Testis (tissue), 2 donors: ENCODE measurements around the gene HMGN4.

Experiments
- POLR2A ChIP-seq: fragments of 450-650 bp; IDR thresholded peaks from one replicate; pipeline ENCODE4 v1.6.1; 2017; ENCODE audit warnings: antibody characterized with exemption, mild to moderate bottlenecking, moderate library complexity
- TF ChIP-seq, protein P1 (sequence below), 3 experiments: fragments of 450-650 bp in 2 of 3; fragments of 200-600 bp in 1 of 3; sonication (generic) in 1 of 3; IDR thresholded peaks; one replicate each; pipeline ENCODE4 v1.5.1; 2016 to 2019; ENCODE audit warnings: antibody characterized with exemption in 3 of 3, mild to moderate bottlenecking in 2 of 3, moderate library complexity in 1 of 3

DNA sequence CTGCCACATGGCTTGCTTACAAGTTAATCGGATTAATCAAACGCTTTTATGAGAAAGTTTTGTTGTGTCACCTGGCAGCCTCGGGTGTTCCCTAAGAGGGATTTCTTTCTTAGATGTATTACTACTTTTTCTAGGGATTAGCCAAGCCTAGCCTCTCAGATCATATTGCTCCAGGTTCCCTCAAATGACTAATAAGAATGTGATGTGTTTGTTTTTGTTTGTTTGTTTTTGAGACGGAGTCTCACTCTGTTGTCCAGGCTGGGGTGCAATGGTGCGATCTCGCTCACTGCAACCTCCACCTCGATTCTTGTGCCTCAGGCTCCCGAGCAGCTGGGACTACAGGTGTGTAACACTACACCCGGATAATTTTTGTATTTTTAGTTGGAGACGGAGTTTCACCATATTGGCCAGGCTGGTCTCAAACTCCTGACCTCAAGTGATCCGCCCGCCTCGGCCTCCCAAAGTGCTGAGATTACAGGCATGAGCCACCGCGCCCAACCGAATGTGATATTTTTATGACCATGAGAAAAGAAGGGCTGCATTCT, 977 bp downstream of the HMGN4 start:
- TF ChIP-seq, protein P1, sequence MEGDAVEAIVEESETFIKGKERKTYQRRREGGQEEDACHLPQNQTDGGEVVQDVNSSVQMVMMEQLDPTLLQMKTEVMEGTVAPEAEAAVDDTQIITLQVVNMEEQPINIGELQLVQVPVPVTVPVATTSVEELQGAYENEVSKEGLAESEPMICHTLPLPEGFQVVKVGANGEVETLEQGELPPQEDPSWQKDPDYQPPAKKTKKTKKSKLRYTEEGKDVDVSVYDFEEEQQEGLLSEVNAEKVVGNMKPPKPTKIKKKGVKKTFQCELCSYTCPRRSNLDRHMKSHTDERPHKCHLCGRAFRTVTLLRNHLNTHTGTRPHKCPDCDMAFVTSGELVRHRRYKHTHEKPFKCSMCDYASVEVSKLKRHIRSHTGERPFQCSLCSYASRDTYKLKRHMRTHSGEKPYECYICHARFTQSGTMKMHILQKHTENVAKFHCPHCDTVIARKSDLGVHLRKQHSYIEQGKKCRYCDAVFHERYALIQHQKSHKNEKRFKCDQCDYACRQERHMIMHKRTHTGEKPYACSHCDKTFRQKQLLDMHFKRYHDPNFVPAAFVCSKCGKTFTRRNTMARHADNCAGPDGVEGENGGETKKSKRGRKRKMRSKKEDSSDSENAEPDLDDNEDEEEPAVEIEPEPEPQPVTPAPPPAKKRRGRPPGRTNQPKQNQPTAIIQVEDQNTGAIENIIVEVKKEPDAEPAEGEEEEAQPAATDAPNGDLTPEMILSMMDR (IDR thresholded peaks at IDR 0.05): no peak
- TF ChIP-seq POLR2A: no peak
